Heart left ventricle (tissue), 16 donors: Measurements from ENCODE around the gene PTTG1IP. TPM values are rescaled to one million over a fixed set of nuclear protein-coding genes. Genes with fewer than 3 reads are reported as not detected.

Experiments used
- ATAC-seq, 4 donors: fragments of 200-7000 bp; cut with Tn5 transposase; one replicate each; pipeline ENCODE4 v1.9.1; 2020 to 2022; ENCODE audit warnings: moderate library complexity in 4 of 4, mild to moderate bottlenecking in 3 of 4, moderate number of reproducible peaks in 1 of 4
- DNase-seq, 5 donors: peaks; one replicate each; pipeline ENCODE4 v3.0.0-alpha.2; 2020
- H3K27ac ChIP-seq, 12 donors: fragments of 200-600 bp; sonication (generic) in 4 of 12; one replicate each; pipeline versions ENCODE4 v1.5.0 to v1.8.0; 2016 to 2022; ENCODE audit warnings: mild to moderate bottlenecking in 2 of 12
- H3K27me3 ChIP-seq, 9 donors: fragments of 200-600 bp; sonication (generic) in 2 of 9; one replicate each; pipeline versions ENCODE4 v1.5.1 to v1.8.0; 2016 to 2022; ENCODE audit warnings: mild to moderate bottlenecking in 3 of 9
- H3K36me3 ChIP-seq, 9 donors: fragments of 200-600 bp; sonication (generic) in 2 of 9; one replicate each; pipeline versions ENCODE4 v1.5.0 to v1.8.0; 2018 to 2022; ENCODE audit warnings: mild to moderate bottlenecking in 2 of 9
- H3K4me1 ChIP-seq, 12 donors: fragments of 200-600 bp; sonication (generic) in 4 of 12; one replicate each; pipeline versions ENCODE4 v1.5.0 to v1.8.0; 2016 to 2022; ENCODE audit warnings: mild to moderate bottlenecking in 3 of 12
- H3K4me3 ChIP-seq, 12 donors: fragments of 200-600 bp; sonication (generic) in 4 of 12; one replicate each; pipeline versions ENCODE4 v1.5.0 to v1.8.0; 2017 to 2022; ENCODE audit warnings: mild to moderate bottlenecking in 9 of 12, moderate library complexity in 4 of 12
- H3K9me3 ChIP-seq, 12 donors: fragments of 200-600 bp; sonication (generic) in 4 of 12; one replicate each; pipeline versions ENCODE4 v1.5.0 to v1.8.0; 2016 to 2022; ENCODE audit warnings: mild to moderate bottlenecking in 1 of 12
- POLR2A ChIP-seq, 2 donors: fragments of 450-650 bp; IDR thresholded peaks; one replicate each; pipeline ENCODE4 v1.6.1; 2017; ENCODE audit warnings: antibody characterized with exemption in 2 of 2, mild to moderate bottlenecking in 2 of 2, moderate library complexity in 2 of 2
- WGBS, 4 donors: extraction: QIAGEN DNeasy Blood & Tissue Kit in 2 of 4; methylation state at CpG; one replicate each; pipeline versions ENCODE4 v1.1.5 to v1.1.7; 2013 to 2018; 5-methylcytosine and 5-hydroxymethylcytosine counted together
- intact Hi-C, 10 donors: fragments of 100-400 bp; cut with DNase I; formaldehyde crosslinking; loops; one replicate each; pipeline versions ENCODE4 v1.11.1 to v1.14.2; 2022
- polyA plus RNA-seq, 2 donors: library from polyadenylated mRNA; stranded (reverse); fragments of 200-250 nt; gene quantifications; one replicate each; pipeline ENCODE4 v1.2.3, GENCODE V29; 2013
- total RNA-seq, 9 donors: library from RNA; depleted of rRNA in 2 of 9; stranded (reverse); fragments of >200 nt in 2 of 9; fragmentation: NEBNext Ultra II Directional in 3 of 9; extraction: Animal tissue kit (Norgen Biotek cat#: 25700) in 3 of 9; gene quantifications; one replicate each; pipeline versions ENCODE4 v1.1.0 to v1.2.4, GENCODE V29; 2016 to 2023
- TF ChIP-seq, protein P1 (sequence below), 12 donors: fragments of 200-600 bp; sonication (generic) in 4 of 12; IDR thresholded peaks; one replicate each; pipeline versions ENCODE4 v1.5.0 to v1.8.0; 2018 to 2022; ENCODE audit warnings: antibody characterized with exemption in 12 of 12, mild to moderate bottlenecking in 5 of 12
- donor health status: ischemic (EF 13 %, LVEDD 7.1; RV severe dilation, severe dysfunction).
- donor health status: healthy with polysubstance abuse.
- donor health status: DM: no; HTN: yes; CAD: no.
- donor health status: DM: no; HTN: no; CAD: no.
- donor health status: ischemic (EF 25% LVEDD 6.9; RV normal size, moderate dysfunction).
- donor health status: ischemic (EF 25% LVEDD 5.7; RV mildly dilated, moderate dysfunction).
- donor health status: healthy.
- donor health status: DM: yes; HTN: yes; CAD: no.
- donor health status: ischemic (EF 35%, LVEDD 5.7; RV mildly dilated, moderate dysfunction).
- donor health status: nonischemic (EF 11% LVEDD 7.7; RV severe dilation, severe dysfunction).
- donor health status: DM: yes; HTN: yes; CAD: no.
- donor health status: PGD.
- donor health status: ischemic (EF 29% LVEDD 5.4; RV normal size, mild dysfunction).
- donor health status: nonischemic (EF 23%, LVEDD 6.1; RV moderate dilation, normal function).

PTTG1IP gene
- total and polyA plus RNA-seq, 11 donors, result 126 to 319 (median 172) TPM

DNA sequence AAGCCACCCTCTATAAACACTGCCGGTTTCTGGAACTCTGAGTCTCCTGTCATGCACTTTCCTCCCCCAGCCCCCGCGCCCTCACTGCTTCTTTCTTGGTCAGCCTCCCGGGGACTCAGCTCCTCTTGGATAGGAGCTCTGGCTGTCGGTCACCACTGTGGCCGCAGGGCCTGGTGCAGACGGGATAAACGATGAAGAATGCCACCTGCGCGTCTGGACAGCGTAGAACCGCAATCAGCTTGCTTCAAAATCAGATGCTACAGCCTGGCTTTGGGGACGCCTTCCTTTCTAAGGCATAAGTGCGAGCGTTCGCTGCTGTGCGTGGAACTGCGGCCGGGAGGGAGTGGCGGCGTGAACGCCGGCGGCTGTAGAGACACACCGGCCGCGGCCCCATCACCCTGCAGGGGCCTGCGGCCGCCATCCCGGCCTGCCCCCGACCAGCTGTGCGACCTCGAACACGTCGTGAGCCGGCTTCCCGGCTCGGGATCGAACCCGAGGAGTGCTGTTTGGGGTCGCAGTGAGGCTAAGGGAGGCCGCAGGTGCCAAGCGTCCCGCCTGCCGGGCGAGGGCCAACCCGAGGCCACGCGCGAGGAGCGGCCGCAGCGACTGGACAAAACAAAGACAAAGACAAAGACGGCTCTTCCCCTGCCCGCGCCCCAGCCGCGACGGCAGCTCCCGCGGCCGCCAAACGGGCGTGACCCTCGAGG lies 688 bp downstream of the PTTG1IP start:
- Histone ChIP-seq H3K9me3 (no peaks in the 10 kb centered on the region), H3K4me3 (peak overlapping the region; percentile 66 to 98 (median 86)), H3K27me3 (no peaks in the 10 kb centered on the region), H3K36me3 (no peaks in the 10 kb centered on the region), H3K27ac (peak overlapping the region; percentile 80 to 99 (median 95)), H3K4me1 (peaks cover 6 to 81% (median 60%) of the 10 kb centered on the region in 12 donors)
- DNase-seq, result peak in 4 of 5 donors; percentile 48 to 75 (median 63)
- ATAC-seq, result peak in 1 of 4 donors; percentile 2
- WGBS, 4 donors, result 0 to 1% (median 0%) methylated on average over 41 to 65 of the region's 65 CpGs
- intact Hi-C loops, result loop anchor here in 8 of 10 donors (2.0 to 10.0 kb wide), 7 partner anchors 26 to 262 kb away; partner anchors contain the start of genes UBE2G2 (in 6 of the 8) and SUMO3 (in 5 of the 8)
- TF ChIP-seq, protein P1, sequence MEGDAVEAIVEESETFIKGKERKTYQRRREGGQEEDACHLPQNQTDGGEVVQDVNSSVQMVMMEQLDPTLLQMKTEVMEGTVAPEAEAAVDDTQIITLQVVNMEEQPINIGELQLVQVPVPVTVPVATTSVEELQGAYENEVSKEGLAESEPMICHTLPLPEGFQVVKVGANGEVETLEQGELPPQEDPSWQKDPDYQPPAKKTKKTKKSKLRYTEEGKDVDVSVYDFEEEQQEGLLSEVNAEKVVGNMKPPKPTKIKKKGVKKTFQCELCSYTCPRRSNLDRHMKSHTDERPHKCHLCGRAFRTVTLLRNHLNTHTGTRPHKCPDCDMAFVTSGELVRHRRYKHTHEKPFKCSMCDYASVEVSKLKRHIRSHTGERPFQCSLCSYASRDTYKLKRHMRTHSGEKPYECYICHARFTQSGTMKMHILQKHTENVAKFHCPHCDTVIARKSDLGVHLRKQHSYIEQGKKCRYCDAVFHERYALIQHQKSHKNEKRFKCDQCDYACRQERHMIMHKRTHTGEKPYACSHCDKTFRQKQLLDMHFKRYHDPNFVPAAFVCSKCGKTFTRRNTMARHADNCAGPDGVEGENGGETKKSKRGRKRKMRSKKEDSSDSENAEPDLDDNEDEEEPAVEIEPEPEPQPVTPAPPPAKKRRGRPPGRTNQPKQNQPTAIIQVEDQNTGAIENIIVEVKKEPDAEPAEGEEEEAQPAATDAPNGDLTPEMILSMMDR (IDR thresholded peaks at IDR 0.05), result peak in 1 of 12 donors; percentile 0
- TF ChIP-seq POLR2A (IDR thresholded peaks at IDR 0.05), result no peak

DNA sequence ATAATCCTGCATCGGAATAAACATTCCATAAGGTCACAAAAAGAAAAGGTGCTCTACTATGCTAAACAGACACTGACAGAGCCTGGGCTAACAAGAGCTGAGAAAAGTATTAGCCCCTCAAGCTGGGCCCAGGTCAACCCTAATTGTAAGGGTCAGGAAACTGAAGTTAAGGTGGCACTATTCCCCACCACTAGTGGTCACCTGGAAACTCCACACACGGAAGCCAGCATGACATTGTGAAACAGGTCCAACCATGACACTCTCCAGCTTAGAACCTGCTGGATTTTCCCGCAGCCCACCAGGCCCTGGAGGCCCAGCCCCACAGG lies 1.2 kb downstream of the PTTG1IP start:
- DNase-seq (no peak), ATAC-seq (peak in 1 of 4 donors; percentile 0)
- Histone ChIP-seq H3K4me1 (peaks cover 6 to 81% (median 65%) of the 10 kb centered on the region in 12 donors), H3K36me3 (no peaks in the 10 kb centered on the region), H3K27me3 (no peaks in the 10 kb centered on the region), H3K27ac (peak overlapping the region; percentile 80 to 99 (median 95)), H3K4me3 (peak overlapping the region; percentile 66 to 98 (median 86)), H3K9me3 (no peaks in the 10 kb centered on the region)
- TF ChIP-seq, protein P1 (IDR thresholded peaks at IDR 0.05), result peak in 1 of 12 donors; percentile 7
- TF ChIP-seq POLR2A (IDR thresholded peaks at IDR 0.05), result no peak
- 2 to 14% (median 10%) methylated on average over 3 of the region's 3 CpGs for WGBS, 4 donors
- intact Hi-C loops, result loop anchor here in 8 of 10 donors (2.0 to 10.0 kb wide), 7 partner anchors 25 to 263 kb away; partner anchors contain the start of genes UBE2G2 (in 6 of the 8) and SUMO3 (in 5 of the 8)

DNA sequence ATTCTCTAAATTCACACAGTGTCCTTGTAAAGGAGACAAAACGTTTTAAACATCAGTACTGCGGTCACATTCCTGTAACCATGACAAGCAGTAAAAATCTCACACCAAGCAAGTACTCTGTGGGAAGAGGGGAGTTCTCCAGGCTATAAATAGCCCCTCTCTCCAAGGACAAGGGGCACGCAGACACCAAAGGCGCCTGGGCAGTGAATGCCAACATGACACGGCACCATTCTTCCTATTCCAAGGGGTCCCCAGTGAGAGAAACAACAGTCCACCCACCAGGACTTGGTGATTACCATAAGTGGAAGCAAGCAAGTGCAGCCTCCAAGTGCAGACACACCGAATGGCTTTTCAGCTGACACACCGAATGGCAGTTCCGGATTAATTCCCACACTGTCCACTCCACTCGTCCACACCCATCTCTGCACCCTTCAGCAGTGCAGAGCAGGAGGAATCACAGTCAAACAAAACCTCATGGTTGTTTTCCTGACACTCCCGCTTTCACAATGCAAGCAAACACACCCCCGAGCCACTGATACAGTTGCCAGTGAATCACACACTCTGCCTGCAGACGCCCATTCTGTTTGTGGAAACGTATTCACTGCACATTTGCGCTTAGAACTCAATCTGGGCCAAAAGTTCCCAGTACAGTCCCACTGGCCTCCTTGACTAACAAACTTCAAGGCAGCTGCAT lies 1.8 kb downstream of the PTTG1IP start:
- peaks cover 6 to 81% (median 71%) of the 10 kb centered on the region in 12 donors for H3K4me1 ChIP-seq
- H3K27me3 ChIP-seq, result no peaks in the 10 kb centered on the region
- intact Hi-C loops, result loop anchor here in 8 of 10 donors (2.0 to 10.0 kb wide), 7 partner anchors 25 to 263 kb away; partner anchors contain the start of genes UBE2G2 (in 6 of the 8) and SUMO3 (in 5 of the 8)
- no peaks in the 10 kb centered on the region for H3K9me3 ChIP-seq
- TF ChIP-seq, protein P1 (IDR thresholded peaks at IDR 0.05), result no peak
- ATAC-seq (peak; percentile 12 to 32 (median 16)), DNase-seq (peak in 4 of 5 donors; percentile 27 to 70 (median 60))
- H3K36me3 ChIP-seq, result peaks cover 0 to 4% (median 0%) of the 10 kb centered on the region in 9 donors
- 6 to 17% (median 16%) methylated on average over 14 of the region's 14 CpGs for WGBS, 4 donors
- H3K27ac ChIP-seq, result peak overlapping the region; percentile 80 to 99 (median 95)
- H3K4me3 ChIP-seq, result peak overlapping the region; percentile 66 to 98 (median 86)
